HG03039 (cell line): ENCODE data around the gene ZNF724.
"Not testable (repeated sequence)": the region's sequence is repeated elsewhere in the genome, so short reads cannot be mapped to it uniquely, and the experiment has no call there.

Source experiments
- ATAC-seq: cut with Tn5 transposase; IDR thresholded peaks from one replicate; pipeline ENCODE4 v1.9.1; 2021; ENCODE audit warnings: mild to moderate bottlenecking, moderate library complexity; ENCODE audit not compliant: unreplicated experiment

Gene ZNF724

GRCh38 chr19:23249911-23250649 is at the start of gene ZNF724:
Gene ZNF724 (minus strand): TSS chr19:23250394. CDS start chr19:23250242, 152 bp downstream.
- ATAC-seq: peak; percentile 99

- ATAC-seq: no peak
These were observed 43.9 kb upstream of the ZNF724 start for GRCh38 chr19:23294141-23294540.

GRCh38 chr19:23289966-23290365 is 39.8 kb upstream of the ZNF724 start:
- not testable (repeated sequence) for ATAC-seq

GRCh38 chr19:23287620-23288019 is 37.4 kb upstream of the ZNF724 start:
- no peak for ATAC-seq

GRCh38 chr19:23286477-23286876 is 36.3 kb upstream of the ZNF724 start:
- ATAC-seq: no peak

GRCh38 chr19:23285948-23286347 is 35.8 kb upstream of the ZNF724 start:
- no peak for ATAC-seq

GRCh38 chr19:23285326-23285725 is 35.1 kb upstream of the ZNF724 start:
- not testable (repeated sequence) for ATAC-seq

- ATAC-seq: no peak
These were observed 33.7 kb upstream of the ZNF724 start for GRCh38 chr19:23283925-23284324.

GRCh38 chr19:23281663-23282276 is 31.6 kb upstream of the ZNF724 start:
- no peak for ATAC-seq

GRCh38 chr19:23278118-23278517 is 27.9 kb upstream of the ZNF724 start:
- not testable (repeated sequence) for ATAC-seq

- ATAC-seq: peak; percentile 98
These were observed 23.6 kb upstream of the ZNF724 start for GRCh38 chr19:23273590-23274412.

- ATAC-seq: no peak
These were observed 22.9 kb upstream of the ZNF724 start for GRCh38 chr19:23273022-23273589.

- ATAC-seq: no peak
These were observed 13.8 kb upstream of the ZNF724 start for GRCh38 chr19:23263870-23264590.

GRCh38 chr19:23263396-23263795 is 13.2 kb upstream of the ZNF724 start:
- no peak for ATAC-seq

- ATAC-seq: no peak
These were observed 12.7 kb upstream of the ZNF724 start for GRCh38 chr19:23262920-23263319.

GRCh38 chr19:23261496-23262020 is 11.4 kb upstream of the ZNF724 start:
- no peak for ATAC-seq

- ATAC-seq: no peak
These were observed 10.8 kb upstream of the ZNF724 start for GRCh38 chr19:23260956-23261355.

GRCh38 chr19:23259961-23260360 is 9.8 kb upstream of the ZNF724 start:
- ATAC-seq: no peak

GRCh38 chr19:23255700-23256099 is 5.5 kb upstream of the ZNF724 start:
- ATAC-seq: no peak

- no peak for ATAC-seq
These were observed 4.1 kb upstream of the ZNF724 start for GRCh38 chr19:23254141-23254910.
